ENCODE results near the gene RELN. TPM values are rescaled to one million over a fixed set of nuclear protein-coding genes. Genes with fewer than 3 reads are reported as not detected.

The RELN gene
- polyA plus RNA-seq, 1 donor (not counting 4 experiments of a cell fraction or from before 2014, with no cell fraction given) = not detected

DNA sequence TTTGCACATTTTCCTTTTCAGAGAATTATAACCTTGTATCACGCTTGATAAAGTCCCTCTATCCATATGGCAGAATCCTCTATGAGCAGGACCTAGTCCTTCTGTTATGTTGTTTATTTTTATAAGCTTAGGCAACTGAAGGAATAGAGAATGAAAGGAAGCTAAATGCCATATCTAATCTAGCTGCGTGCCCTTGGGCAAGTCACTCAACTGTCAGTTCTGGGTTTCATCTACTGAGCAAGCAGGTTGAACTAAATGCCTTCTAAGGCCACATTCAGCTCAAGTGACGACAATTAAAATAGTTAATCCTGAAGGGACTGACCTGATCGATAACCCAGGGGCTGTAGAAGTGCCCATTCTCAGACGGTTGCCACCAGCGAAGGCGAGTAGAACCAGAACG lies 449.6 kb downstream of the RELN start:
- no peaks in the 10 kb centered on the region for H3K9me1 ChIP-seq (ENCODE audit: control insufficient read depth, extremely low read depth, insufficient read depth, low read length)
- H3K27me3 ChIP-seq (ENCODE audit: control insufficient read depth, extremely low read depth, insufficient read depth, low read length) = no peaks in the 10 kb centered on the region
- no peak for TF ChIP-seq EZH2 (IDR thresholded peaks at IDR 0.05; ENCODE audit: low read length)
- TF ChIP-seq, protein P1, sequence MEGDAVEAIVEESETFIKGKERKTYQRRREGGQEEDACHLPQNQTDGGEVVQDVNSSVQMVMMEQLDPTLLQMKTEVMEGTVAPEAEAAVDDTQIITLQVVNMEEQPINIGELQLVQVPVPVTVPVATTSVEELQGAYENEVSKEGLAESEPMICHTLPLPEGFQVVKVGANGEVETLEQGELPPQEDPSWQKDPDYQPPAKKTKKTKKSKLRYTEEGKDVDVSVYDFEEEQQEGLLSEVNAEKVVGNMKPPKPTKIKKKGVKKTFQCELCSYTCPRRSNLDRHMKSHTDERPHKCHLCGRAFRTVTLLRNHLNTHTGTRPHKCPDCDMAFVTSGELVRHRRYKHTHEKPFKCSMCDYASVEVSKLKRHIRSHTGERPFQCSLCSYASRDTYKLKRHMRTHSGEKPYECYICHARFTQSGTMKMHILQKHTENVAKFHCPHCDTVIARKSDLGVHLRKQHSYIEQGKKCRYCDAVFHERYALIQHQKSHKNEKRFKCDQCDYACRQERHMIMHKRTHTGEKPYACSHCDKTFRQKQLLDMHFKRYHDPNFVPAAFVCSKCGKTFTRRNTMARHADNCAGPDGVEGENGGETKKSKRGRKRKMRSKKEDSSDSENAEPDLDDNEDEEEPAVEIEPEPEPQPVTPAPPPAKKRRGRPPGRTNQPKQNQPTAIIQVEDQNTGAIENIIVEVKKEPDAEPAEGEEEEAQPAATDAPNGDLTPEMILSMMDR (optimal IDR thresholded peaks at IDR 0.05 in 1 of 3, IDR thresholded peaks at IDR 0.05 in 1 of 3, conservative IDR thresholded peaks at IDR 0.05 in 1 of 3; ENCODE audit: extremely low read depth in 1 of 3, insufficient read depth in 2 of 3, low read length in 3 of 3) = no peak
- no peak for FAIRE-seq
- H3K4me2 ChIP-seq (ENCODE audit: control insufficient read depth, extremely low read depth, insufficient read depth, low read depth, low read length) = no peak overlapping the region
- dilution Hi-C loops (cut with MboI; ENCODE audit: extremely low pct_ligation_motif_present, low sequenced_read_pairs) = no loop called here
- H3K36me3 ChIP-seq (ENCODE audit: control insufficient read depth in 2 of 2, extremely low read depth in 1 of 2, insufficient read depth in 2 of 2, low read length in 2 of 2) = no peaks in the 10 kb centered on the region
- H2AFZ ChIP-seq (ENCODE audit: control insufficient read depth, low read length) = no peak overlapping the region
- no peak overlapping the region for H3K9ac ChIP-seq (ENCODE audit: control insufficient read depth, extremely low read depth, insufficient read depth, low read length)
- H3K9me3 ChIP-seq (ENCODE audit: control insufficient read depth, low read depth, low read length) = no peaks in the 10 kb centered on the region
- no peaks in the 10 kb centered on the region for H4K20me1 ChIP-seq (ENCODE audit: control insufficient read depth, extremely low read depth, insufficient read depth, low read length)
- H3K79me2 ChIP-seq (ENCODE audit: control insufficient read depth, insufficient read depth, low read length) = no peaks in the 10 kb centered on the region
- DNase-seq (ENCODE audit: low read depth, low spot score) = no peak
- no peak overlapping the region for H3K4me3 ChIP-seq (ENCODE audit: control insufficient read depth in 2 of 3, extremely low read depth in 1 of 3, insufficient read depth in 2 of 3, low read depth in 1 of 3, low read length in 3 of 3)
- H3K4me1 ChIP-seq (ENCODE audit: control insufficient read depth, extremely low read depth, insufficient read depth, low read length) = no peaks in the 10 kb centered on the region
- H3K27ac ChIP-seq (ENCODE audit: control insufficient read depth, insufficient read depth, low read length) = no peak overlapping the region

DNA sequence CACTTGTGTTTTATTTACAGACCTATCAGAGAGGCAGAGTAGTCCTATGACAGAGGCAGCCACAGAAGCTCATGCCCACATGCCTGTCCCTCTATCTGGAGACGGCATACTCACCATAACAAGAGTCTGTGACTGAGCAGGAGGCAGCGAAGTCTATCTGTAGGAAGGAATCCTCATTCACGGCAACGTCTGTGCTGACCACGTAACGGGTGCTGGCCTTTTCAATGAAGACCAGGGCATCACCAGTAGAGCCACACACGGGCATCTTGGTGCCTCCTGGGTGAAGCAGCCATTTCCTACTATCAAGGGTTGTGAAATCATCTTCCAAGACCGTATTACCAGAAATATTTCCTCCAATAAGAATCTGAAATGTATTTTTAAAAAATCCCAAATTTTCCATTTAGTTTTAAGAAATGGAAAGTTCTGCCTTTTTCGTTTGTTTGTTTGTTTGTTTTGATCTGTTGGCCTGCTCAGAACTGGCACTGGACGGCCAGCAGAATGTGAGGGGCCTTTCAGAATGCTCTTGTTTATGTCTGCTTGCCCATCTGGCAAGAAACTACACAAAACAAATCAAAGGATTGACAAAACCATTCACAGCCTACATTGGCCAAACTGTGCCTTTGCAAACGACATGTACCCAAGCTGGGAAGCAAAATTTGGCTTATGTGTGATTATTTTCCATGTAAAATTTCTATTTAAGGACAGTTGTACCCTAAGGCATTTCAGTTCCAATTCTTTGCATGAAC lies 450.3 kb downstream of the RELN start:
- H3K4me2 ChIP-seq (ENCODE audit: control insufficient read depth, extremely low read depth, insufficient read depth, low read depth, low read length) = no peak overlapping the region
- FAIRE-seq (no peak), DNase-seq (ENCODE audit: low read depth, low spot score) (no peak)
- no peaks in the 10 kb centered on the region for H3K36me3 ChIP-seq (ENCODE audit: control insufficient read depth in 2 of 2, extremely low read depth in 1 of 2, insufficient read depth in 2 of 2, low read length in 2 of 2)
- H3K9ac ChIP-seq (ENCODE audit: control insufficient read depth, extremely low read depth, insufficient read depth, low read length) = no peak overlapping the region
- H3K79me2 ChIP-seq (ENCODE audit: control insufficient read depth, insufficient read depth, low read length) = no peaks in the 10 kb centered on the region
- no peaks in the 10 kb centered on the region for H3K27me3 ChIP-seq (ENCODE audit: control insufficient read depth, extremely low read depth, insufficient read depth, low read length)
- no peak overlapping the region for H3K27ac ChIP-seq (ENCODE audit: control insufficient read depth, insufficient read depth, low read length)
- TF ChIP-seq EZH2 (IDR thresholded peaks at IDR 0.05; ENCODE audit: low read length) = no peak
- TF ChIP-seq, protein P1 (optimal IDR thresholded peaks at IDR 0.05 in 1 of 3, IDR thresholded peaks at IDR 0.05 in 1 of 3, conservative IDR thresholded peaks at IDR 0.05 in 1 of 3; ENCODE audit: extremely low read depth in 1 of 3, insufficient read depth in 2 of 3, low read length in 3 of 3) = no peak
- dilution Hi-C loops (cut with MboI; ENCODE audit: extremely low pct_ligation_motif_present, low sequenced_read_pairs) = no loop called here
- H3K4me1 ChIP-seq (ENCODE audit: control insufficient read depth, extremely low read depth, insufficient read depth, low read length) = no peaks in the 10 kb centered on the region
- no peak overlapping the region for H2AFZ ChIP-seq (ENCODE audit: control insufficient read depth, low read length)
- H3K9me3 ChIP-seq (ENCODE audit: control insufficient read depth, low read depth, low read length) = no peaks in the 10 kb centered on the region
- H3K4me3 ChIP-seq (ENCODE audit: control insufficient read depth in 2 of 3, extremely low read depth in 1 of 3, insufficient read depth in 2 of 3, low read depth in 1 of 3, low read length in 3 of 3) = no peak overlapping the region
- no peaks in the 10 kb centered on the region for H3K9me1 ChIP-seq (ENCODE audit: control insufficient read depth, extremely low read depth, insufficient read depth, low read length)
- H4K20me1 ChIP-seq (ENCODE audit: control insufficient read depth, extremely low read depth, insufficient read depth, low read length) = no peaks in the 10 kb centered on the region

Measured in keratinocyte (primary cell).